IPS DF 6.9 (cell line): ENCODE measurements around the gene ITGB1BP1.
"Not testable (repeated sequence)": the region's sequence is repeated elsewhere in the genome, so short reads cannot be mapped to it uniquely, and the experiment has no call there.

ENCODE experiments used
- DNase-seq: peaks from one replicate; pipeline ENCODE4 v3.0.0-alpha.2; 2013; ENCODE audit warnings: low read depth, low spot score
- H3K27ac ChIP-seq: one replicate; pipeline ENCODE4 v1.5.1; 2013; ENCODE audit warnings: low read length, control low read depth
- H3K27me3 ChIP-seq: 2 replicates; pipeline ENCODE4 v1.6.1; 2013; ENCODE audit warnings: mild to moderate bottlenecking, low read length; ENCODE audit not compliant: control insufficient read depth, insufficient read depth
- H3K36me3 ChIP-seq: 2 replicates; pipeline ENCODE4 v1.6.1; 2013; ENCODE audit warnings: low read length; ENCODE audit not compliant: control insufficient read depth, insufficient read depth
- H3K4me1 ChIP-seq: 2 replicates; pipeline ENCODE4 v1.6.1; 2013; ENCODE audit warnings: low read length; ENCODE audit not compliant: control insufficient read depth, insufficient read depth
- H3K4me3 ChIP-seq: 2 replicates; pipeline ENCODE4 v1.5.1; 2013; ENCODE audit warnings: mild to moderate bottlenecking, low read length
- H3K9me3 ChIP-seq: 2 replicates; pipeline ENCODE4 v1.6.1; 2013; ENCODE audit warnings: low read length, inconsistent platforms; ENCODE audit not compliant: control insufficient read depth, insufficient read depth
- WGBS: extraction: QIAGEN DNeasy Blood & Tissue Kit; methylation state at CpG from one replicate; pipeline ENCODE4 v1.1.7; 2013; ENCODE audit warnings: mixed read lengths, missing lambda C conversion rate; ENCODE audit not compliant: insufficient read length, insufficient coverage; 5-methylcytosine and 5-hydroxymethylcytosine counted together

The ITGB1BP1 gene

DNA sequence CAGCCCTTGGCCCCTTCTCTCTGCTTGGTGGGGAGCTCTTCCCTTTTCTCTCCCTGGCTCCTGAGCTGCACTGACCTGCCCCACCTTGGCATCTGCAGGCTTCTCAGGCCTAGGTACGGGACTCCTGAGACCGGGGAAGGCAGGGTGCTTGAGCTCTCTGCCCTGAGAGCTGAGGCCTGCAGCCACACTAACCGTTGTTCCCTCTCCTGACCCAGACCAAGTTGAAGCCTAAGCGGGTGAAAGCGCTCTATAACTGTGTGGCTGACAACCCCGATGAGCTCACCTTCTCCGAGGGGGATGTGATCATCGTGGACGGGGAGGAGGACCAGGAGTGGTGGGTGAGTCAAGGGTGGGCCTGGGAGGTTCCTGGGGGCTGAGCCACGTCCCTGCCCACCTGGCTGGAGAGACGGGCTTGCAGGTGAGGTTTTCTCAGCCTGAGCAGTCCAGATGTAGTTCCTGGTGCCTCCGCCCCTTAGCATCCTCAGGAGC is 22.2 kb downstream of the ITGB1BP1 start:
- DNase-seq = no peak
- no peaks in the 10 kb centered on the region for H3K9me3 ChIP-seq
- no peak overlapping the region for H3K27ac ChIP-seq
- no peaks in the 10 kb centered on the region for H3K4me1 ChIP-seq
- H3K36me3 ChIP-seq = no peaks in the 10 kb centered on the region
- no peak overlapping the region for H3K4me3 ChIP-seq
- no CpG with 5 or more reads among the region's 12 CpGs for WGBS
- H3K27me3 ChIP-seq = no peaks in the 10 kb centered on the region

DNA sequence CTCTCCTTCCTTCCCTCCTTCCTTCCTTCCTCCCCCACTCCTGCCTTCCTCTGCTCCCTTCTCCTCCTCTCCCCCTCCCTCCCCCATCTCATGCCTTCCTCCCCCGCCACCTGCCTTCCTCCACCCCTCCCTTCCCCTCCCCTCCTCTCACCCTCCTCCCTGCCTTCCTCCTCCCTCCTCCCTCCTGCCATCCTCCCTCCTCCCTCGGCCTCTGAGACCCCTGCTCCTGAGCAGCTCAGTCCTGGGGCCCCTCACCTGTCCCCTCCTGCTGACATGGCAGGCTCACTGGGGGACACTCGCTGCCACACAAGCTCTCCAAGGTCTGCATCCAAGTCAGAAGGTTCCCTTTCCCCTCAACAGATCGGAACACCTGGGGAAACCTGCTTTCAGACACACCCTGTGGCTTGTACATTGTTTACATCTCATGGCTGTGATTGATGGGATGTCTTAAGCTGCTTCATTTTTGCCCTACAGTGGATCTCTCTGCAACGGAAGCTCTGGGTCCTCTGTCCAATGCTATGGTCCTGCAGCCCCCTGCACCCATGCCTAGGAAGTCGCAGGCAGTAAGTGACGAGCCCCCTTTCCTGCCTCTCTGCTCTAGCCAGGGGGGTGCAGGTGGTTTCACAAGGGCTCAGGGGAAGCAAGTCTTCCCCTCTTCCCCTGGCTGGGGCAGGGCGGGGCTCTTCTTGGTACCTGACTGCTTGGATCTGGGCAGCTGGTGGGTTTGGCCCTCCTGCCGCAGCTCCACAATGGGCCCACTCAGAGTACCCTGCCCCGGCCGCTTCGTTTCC is 22.9 kb downstream of the ITGB1BP1 start:
- Histone ChIP-seq H3K9me3 (no peaks in the 10 kb centered on the region), H3K27me3 (no peaks in the 10 kb centered on the region), H3K27ac (no peak overlapping the region), H3K36me3 (no peaks in the 10 kb centered on the region), H3K4me1 (no peaks in the 10 kb centered on the region), H3K4me3 (no peak overlapping the region)
- DNase-seq = no peak
- WGBS = no CpG with 5 or more reads among the region's 12 CpGs

DNA sequence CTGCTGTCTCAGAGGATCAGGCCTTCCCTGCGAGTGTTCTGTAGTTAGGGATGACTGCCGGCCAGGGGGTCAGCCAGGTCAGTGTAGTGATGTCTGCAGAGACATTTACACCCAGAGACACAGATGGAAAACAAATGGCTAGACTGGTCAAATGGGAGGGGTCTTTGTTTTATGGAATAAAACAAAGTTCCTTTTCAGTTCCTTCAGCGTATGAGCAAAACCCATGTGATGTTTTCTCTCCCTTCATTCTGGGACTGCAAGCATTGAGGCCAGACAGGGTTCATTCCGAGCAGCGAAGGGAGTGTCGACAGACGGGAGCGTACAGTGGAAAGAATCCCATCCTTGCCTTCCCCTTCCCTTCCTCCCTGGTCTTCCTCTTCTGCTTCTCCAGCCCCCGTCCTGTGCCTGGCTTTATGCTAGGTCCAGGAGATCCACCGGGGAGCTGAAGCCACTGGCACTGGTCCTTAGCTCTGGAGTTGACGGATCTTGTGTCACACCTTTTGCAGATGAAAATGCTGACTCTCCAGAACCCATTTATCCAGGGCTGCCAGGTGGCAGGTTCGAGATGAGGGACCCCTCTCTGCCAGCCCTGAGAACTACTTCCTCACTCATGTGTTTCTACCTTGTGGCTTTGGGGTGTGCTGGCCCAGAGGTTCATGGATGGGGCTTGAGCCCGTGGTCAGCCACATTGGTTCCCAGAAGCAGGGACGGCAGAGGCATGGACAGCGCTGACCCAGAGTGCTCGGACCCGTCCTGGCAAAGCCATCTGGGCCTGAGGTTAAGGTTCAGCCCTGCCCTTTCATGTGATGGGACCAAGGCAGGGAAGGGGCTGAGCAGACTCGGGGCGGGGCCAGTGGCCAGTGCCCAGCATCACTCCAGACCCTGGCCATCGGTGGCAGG is 24.2 kb downstream of the ITGB1BP1 start:
- Histone ChIP-seq H3K9me3 (no peaks in the 10 kb centered on the region), H3K27ac (no peak overlapping the region), H3K4me3 (no peak overlapping the region), H3K4me1 (no peaks in the 10 kb centered on the region), H3K27me3 (no peaks in the 10 kb centered on the region), H3K36me3 (no peaks in the 10 kb centered on the region)
- no peak for DNase-seq
- no CpG with 5 or more reads among the region's 20 CpGs for WGBS

DNA sequence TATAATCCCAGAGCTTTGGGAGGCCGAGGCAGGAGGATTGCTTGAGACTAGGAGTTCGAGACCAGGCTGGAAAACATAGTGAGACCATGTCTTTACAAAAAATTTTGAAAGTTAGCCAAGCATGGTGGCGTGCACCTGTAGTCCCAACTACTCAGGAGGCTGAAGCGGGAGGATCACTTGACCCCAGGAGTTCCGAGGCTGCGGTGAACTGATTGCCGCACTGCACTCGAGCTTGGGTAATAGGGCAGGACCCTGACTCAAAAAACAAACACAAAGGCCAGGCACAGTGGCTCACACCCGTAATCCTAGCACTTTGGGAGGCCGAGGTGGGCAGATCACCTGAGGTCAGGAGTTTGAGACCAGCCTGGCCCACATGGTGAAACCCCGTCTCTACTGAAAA is 25.1 kb downstream of the ITGB1BP1 start:
- H3K9me3 ChIP-seq, H3K4me3 ChIP-seq, DNase-seq, H3K27ac ChIP-seq, H3K4me1 ChIP-seq, H3K27me3 ChIP-seq, H3K36me3 ChIP-seq: not testable (repeated sequence)
- WGBS = no CpG with 5 or more reads among the region's 11 CpGs

DNA sequence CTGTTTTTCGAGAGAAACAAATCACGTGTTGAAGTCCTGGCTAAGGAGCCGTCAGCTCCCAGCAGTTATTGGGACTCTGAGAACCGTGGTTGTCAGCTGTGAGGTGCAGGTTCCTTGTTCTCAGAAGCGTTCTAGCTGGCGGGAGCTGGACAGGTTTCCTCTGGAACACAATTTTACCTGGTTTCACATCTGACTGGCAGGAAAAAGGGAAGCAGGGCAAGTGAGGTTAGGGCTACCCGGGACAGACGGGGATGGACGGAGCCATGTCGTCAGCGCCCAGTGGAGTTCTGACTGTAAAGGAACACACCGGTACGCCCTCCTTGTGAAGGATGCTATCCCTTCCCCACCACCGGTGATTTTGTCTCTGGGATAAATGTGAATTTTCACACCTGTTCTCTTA is 26.1 kb downstream of the ITGB1BP1 start:
- Histone ChIP-seq H3K4me1 (peaks cover 4% of the 10 kb centered on the region; the same call in 1 of the 2 replicates), H3K27me3 (no peaks in the 10 kb centered on the region), H3K27ac (no peak overlapping the region), H3K9me3 (no peaks in the 10 kb centered on the region), H3K36me3 (no peaks in the 10 kb centered on the region), H3K4me3 (no peak overlapping the region)
- no CpG with 5 or more reads among the region's 14 CpGs for WGBS
- DNase-seq = no peak

DNA sequence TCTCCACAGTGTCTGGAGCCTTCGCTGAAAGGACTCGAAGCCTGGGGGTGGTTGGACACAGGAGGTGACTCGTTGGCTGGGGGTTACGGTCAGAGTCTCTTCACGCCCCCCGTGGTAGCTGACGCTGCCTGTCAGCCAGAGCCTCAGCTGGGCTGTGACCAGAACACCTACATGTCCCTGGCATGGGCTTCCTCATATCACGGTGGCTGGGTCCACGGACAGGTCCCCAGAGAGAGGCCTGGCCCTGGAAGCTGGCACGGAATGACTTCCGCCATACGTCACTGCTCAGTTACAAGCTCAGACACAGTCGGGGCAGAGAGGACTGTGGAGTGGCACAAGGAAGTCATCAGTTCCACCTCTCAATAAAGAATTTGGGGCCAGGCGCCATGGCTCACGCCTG is 28.5 kb downstream of the ITGB1BP1 start:
- no peaks in the 10 kb centered on the region for H3K36me3 ChIP-seq
- H3K9me3 ChIP-seq = no peaks in the 10 kb centered on the region
- no peak for DNase-seq
- H3K27ac ChIP-seq = no peak overlapping the region
- no peaks in the 10 kb centered on the region for H3K27me3 ChIP-seq
- no peak overlapping the region for H3K4me3 ChIP-seq
- H3K4me1 ChIP-seq = peaks cover 4% of the 10 kb centered on the region; the same call in 1 of the 2 replicates
- WGBS = no CpG with 5 or more reads among the region's 15 CpGs

DNA sequence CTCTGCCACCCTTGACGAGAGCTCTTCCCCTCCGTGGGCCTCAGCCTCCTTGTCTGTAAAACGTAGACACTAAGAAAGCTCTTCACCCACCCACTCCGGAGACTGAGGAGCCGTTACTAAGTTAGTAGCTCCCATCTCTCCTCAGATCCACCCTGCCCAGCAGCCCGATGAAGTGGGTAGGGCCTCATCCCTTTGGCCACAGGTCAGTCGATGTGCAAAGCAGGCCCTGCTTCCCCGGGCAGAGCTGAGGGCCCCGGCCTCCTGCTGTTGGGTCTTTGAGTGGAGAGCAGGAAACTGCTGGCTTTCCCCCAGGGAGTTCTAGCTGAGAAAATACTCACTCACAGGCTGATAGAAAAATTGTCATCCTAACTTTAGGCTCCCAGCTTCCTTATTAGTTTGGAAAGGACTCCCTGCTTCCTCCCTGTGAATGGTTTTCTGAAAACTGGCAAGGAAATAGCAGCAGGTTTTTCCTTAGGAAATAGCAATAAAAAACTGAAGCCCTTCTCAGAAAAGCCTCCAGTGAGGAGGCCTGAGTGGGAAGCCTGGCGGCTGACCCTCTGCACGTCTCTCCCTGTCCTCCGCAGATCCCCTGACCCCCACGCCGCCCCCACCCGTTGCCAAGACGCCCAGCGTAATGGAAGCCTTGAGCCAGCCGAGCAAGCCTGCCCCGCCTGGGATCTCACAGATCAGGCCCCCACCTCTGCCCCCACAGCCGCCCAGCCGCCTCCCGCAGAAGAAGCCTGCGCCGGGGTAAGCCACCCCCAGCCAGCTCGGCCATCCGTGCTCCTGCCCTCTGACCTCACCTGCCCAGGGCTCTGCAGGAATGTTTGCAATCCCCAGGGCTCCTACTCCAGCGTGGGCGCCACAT is 30.2 kb downstream of the ITGB1BP1 start:
- WGBS = no CpG with 5 or more reads among the region's 28 CpGs
- Histone ChIP-seq H3K27me3 (no peaks in the 10 kb centered on the region), H3K27ac (no peak overlapping the region), H3K4me3 (no peak overlapping the region), H3K4me1 (peaks cover 4% of the 10 kb centered on the region; the same call in 1 of the 2 replicates), H3K9me3 (no peaks in the 10 kb centered on the region), H3K36me3 (peaks cover 1% of the 10 kb centered on the region; the same call in 1 of the 2 replicates)
- no peak for DNase-seq

DNA sequence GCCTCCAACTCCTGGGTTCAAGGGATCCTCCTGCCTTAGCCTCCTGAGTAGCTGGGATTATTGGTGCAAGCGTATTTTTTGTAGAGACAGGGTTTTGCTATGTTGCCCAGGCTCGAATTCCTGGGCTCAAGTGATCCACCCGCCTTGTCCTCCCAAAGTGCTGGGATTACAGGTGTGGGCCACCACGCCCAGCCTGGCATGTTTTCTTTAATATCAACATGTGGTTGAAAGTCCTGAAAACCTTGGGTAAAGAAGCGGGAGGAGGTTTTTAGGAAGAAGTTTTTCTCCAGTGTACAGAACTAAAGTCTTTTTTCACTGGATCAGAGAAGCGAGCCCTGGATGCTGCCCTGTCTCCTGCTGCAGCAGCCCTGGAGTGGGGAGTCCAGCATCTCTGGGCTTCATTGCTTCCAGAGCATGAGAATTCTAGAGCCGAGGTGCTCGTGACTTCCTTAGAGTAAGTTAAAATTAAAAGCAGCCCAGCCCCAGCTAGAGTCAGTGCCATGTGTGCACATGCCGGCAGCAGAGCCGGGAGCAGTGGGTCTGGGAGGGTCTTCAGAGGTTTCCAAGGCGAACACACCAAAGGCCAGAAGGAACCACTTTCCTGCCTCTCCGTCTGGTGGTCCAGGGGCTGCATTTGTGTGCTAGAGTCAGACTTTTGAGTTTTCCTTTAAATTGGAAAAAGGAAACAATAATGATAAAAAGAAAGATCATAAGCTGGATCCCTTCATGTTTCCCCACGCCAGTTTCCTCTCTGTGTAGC is 31.2 kb downstream of the ITGB1BP1 start:
- no peak overlapping the region for H3K27ac ChIP-seq
- H3K9me3 ChIP-seq = no peaks in the 10 kb centered on the region
- no peak overlapping the region for H3K4me3 ChIP-seq

DNA sequence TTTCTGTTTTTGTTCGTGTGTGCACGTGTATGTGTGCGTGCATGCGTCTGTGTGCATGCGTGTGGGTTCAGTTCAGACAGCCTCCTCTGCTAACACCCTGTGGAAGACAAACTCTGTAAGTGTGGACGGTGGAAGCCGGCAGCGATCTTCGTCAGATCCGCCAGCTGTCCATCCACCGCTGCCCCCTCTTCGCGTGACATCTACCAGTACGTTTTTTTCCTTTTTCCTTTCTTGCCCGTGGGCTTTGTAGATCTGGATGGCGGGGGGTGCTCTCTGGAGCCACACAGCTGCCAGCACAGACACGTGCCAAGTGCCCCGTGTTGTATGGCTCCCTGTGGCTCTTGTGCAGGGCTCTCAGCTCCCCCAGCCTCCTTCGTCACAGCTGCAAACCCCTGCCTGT is 32.3 kb downstream of the ITGB1BP1 start:
- Histone ChIP-seq H3K9me3 (no peaks in the 10 kb centered on the region), H3K4me1 (peaks cover 4% of the 10 kb centered on the region; the same call in 1 of the 2 replicates), H3K4me3 (no peak overlapping the region), H3K27me3 (no peaks in the 10 kb centered on the region), H3K27ac (no peak overlapping the region), H3K36me3 (peaks cover 3% of the 10 kb centered on the region; the same call in 1 of the 2 replicates)
- WGBS = no CpG with 5 or more reads among the region's 19 CpGs
- DNase-seq = no peak

More for the DNA sequence above, 31.2 kb downstream of the ITGB1BP1 start:
- DNase-seq = no peak
- H3K27me3 ChIP-seq = no peaks in the 10 kb centered on the region
- no CpG with 5 or more reads among the region's 13 CpGs for WGBS
- peaks cover 4% of the 10 kb centered on the region; the same call in 1 of the 2 replicates for H3K4me1 ChIP-seq
- peaks cover 3% of the 10 kb centered on the region; the same call in 1 of the 2 replicates for H3K36me3 ChIP-seq
